PC-9 (cell line): Measurements from ENCODE around the gene OR2M4. TPM values are rescaled to one million over a fixed set of nuclear protein-coding genes. Genes with fewer than 3 reads are reported as not detected.

Experiments
- BruUV-seq: library from RNA; stranded (reverse); fragments of 400-500 nt; replicated peaks from 2 replicates; lab custom pipeline; 2021; lab: Mats Ljungman, UMichigan
- CTCF ChIA-PET: fragments of 300-600 bp; sonication (Branson Sonifier 250); formaldehyde crosslinking; loops from one replicate; lab custom pipeline; 2022; ENCODE audit warnings: antibody characterized with exemption; lab: Charles Lee
- POLR2A ChIA-PET: fragments of 300-600 bp; sonication (Branson Sonifier 250); formaldehyde crosslinking; loops from one replicate; lab custom pipeline; 2022; ENCODE audit warnings: antibody characterized with exemption; ENCODE audit not compliant: unreplicated experiment; lab: Charles Lee
- DNase-seq, 2 experiments: peaks; one replicate each; pipeline versions ENCODE4 v3.0.0 to v3.0.0-alpha.2; 2015 to 2022; ENCODE audit warnings: mixed read lengths in 1 of 2
- H2AFZ ChIP-seq: fragments of 200-600 bp; sonication (generic); 2 replicates; pipeline ENCODE4 v1.8.1; 2017; ENCODE audit warnings: antibody characterized with exemption
- H3F3A ChIP-seq: fragments of 200-600 bp; sonication (generic); 2 replicates; pipeline ENCODE4 v1.8.1; 2017; ENCODE audit warnings: antibody characterized with exemption, mild to moderate bottlenecking, low read depth; ENCODE audit not compliant: insufficient read depth
- H3K27ac ChIP-seq: fragments of 200-600 bp; sonication (generic); 2 replicates; pipeline ENCODE4 v1.6.1; 2016; ENCODE audit warnings: mixed run types
- H3K27me3 ChIP-seq: fragments of 200-600 bp; sonication (generic); 2 replicates; pipeline ENCODE4 v1.6.1; 2016; ENCODE audit warnings: low read depth, mixed run types; ENCODE audit not compliant: insufficient read depth
- H3K36me3 ChIP-seq: fragments of 200-600 bp; sonication (generic); 2 replicates; pipeline ENCODE4 v1.6.1; 2016; ENCODE audit warnings: low read depth, mixed run types
- H3K4me1 ChIP-seq: fragments of 200-600 bp; sonication (generic); replicated peaks from 2 replicates; pipeline ENCODE4 v1.6.1; 2016; ENCODE audit warnings: mixed run types; ENCODE audit not compliant: insufficient read depth
- H3K4me2 ChIP-seq: fragments of 200-600 bp; sonication (generic); 2 replicates; pipeline ENCODE4 v1.6.1; 2017; ENCODE audit warnings: mixed run types
- H3K4me3 ChIP-seq: fragments of 200-600 bp; sonication (generic); 2 replicates; pipeline ENCODE4 v1.6.1; 2016; ENCODE audit warnings: mixed run types
- H3K79me2 ChIP-seq: fragments of 200-600 bp; sonication (generic); 2 replicates; pipeline ENCODE4 v1.6.1; 2017; ENCODE audit warnings: low read depth, mixed run types
- H3K9me2 ChIP-seq: fragments of 200-600 bp; sonication (generic); 2 replicates; pipeline ENCODE4 v1.8.1; 2017; ENCODE audit warnings: mild to moderate bottlenecking; ENCODE audit not compliant: insufficient read depth
- H3K9me3 ChIP-seq: fragments of 200-600 bp; sonication (generic); 2 replicates; pipeline ENCODE4 v1.8.1; 2016; ENCODE audit warnings: low read depth; ENCODE audit not compliant: insufficient read depth
- H4K20me1 ChIP-seq: fragments of 200-600 bp; sonication (generic); 2 replicates; pipeline ENCODE4 v1.8.1; 2017; ENCODE audit not compliant: insufficient read depth
- CTCF ChIP-seq: fragments of 200-600 bp; sonication (generic); conservative IDR thresholded peaks from 2 replicates; pipeline ENCODE4 v1.6.1; 2017; ENCODE audit warnings: mixed run types, antibody characterized with exemption, mild to moderate bottlenecking, moderate library complexity
- EZH2 ChIP-seq: fragments of 200-600 bp; sonication (generic); IDR thresholded peaks from 2 replicates; pipeline ENCODE4 v1.8.0; 2017; ENCODE audit warnings: antibody characterized with exemption, low read depth
- intact Hi-C: fragments of 100-400 bp; cut with micrococcal nuclease; formaldehyde crosslinking; loops from one replicate; pipeline ENCODE4 v1.10.0; 2022; ENCODE audit not compliant: unreplicated experiment
- total RNA-seq: library from RNA; stranded (reverse); gene quantifications from 2 replicates; pipeline ENCODE4 v1.2.3, GENCODE V29; 2021

Gene OR2M4
- total RNA-seq, 1 experiment from 2014 or later = not detected

- TF ChIP-seq EZH2 (no peak), CTCF (no peak)
- CTCF ChIA-PET = no interaction called here
These were observed 42.2 kb upstream of the OR2M4 start for GRCh38 chr1:248189026-248189425.

DNA sequence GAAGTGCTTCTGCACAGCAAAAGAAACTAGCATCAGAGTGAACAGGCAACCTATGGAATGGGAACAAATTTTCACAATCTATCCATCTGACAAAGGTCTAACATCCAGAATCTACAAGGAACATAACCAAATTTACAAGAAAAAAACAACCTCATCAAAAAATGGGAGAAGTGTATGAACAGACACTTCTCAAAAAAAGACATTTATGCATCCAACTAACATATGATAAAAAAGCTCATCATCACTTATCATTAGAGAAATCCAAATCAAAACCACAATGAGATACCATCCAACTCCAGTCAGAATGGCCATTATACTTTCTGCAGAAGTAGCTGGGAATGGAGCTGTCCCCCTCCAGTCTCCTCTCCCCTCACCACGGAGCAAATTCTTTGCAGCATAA lies 37.1 kb upstream of the OR2M4 start:
- BruUV-seq = no TSS peak
- no peak overlapping the region for H2AFZ ChIP-seq
- no peaks in the 10 kb centered on the region for H3K79me2 ChIP-seq
- ChIA-PET POLR2A (no interaction called here), CTCF (no interaction called here)
- no peak for DNase-seq
- H4K20me1 ChIP-seq = no peaks in the 10 kb centered on the region
- H3K9me2 ChIP-seq = no peaks in the 10 kb centered on the region
- no peaks in the 10 kb centered on the region for H3K36me3 ChIP-seq
- no peak overlapping the region for H3K4me2 ChIP-seq
- no peak for TF ChIP-seq CTCF
- no peak for TF ChIP-seq EZH2
- no peaks in the 10 kb centered on the region for H3F3A ChIP-seq
- no peaks in the 10 kb centered on the region for H3K4me1 ChIP-seq
- no peaks in the 10 kb centered on the region for H3K9me3 ChIP-seq
- no peak overlapping the region for H3K4me3 ChIP-seq
- H3K27me3 ChIP-seq = no peaks in the 10 kb centered on the region
- no peak overlapping the region for H3K27ac ChIP-seq
- intact Hi-C loops = no loop called here

More at GRCh38 chr1:248189026-248189425, 42.2 kb upstream of the OR2M4 start:
- DNase-seq = no peak
- H3F3A ChIP-seq = no peaks in the 10 kb centered on the region
- no peaks in the 10 kb centered on the region for H4K20me1 ChIP-seq
- no peaks in the 10 kb centered on the region for H3K36me3 ChIP-seq
- H2AFZ ChIP-seq = no peak overlapping the region
- H3K4me1 ChIP-seq = no peaks in the 10 kb centered on the region
- H3K4me2 ChIP-seq = no peak overlapping the region
- no peaks in the 10 kb centered on the region for H3K9me3 ChIP-seq
- H3K79me2 ChIP-seq = no peaks in the 10 kb centered on the region
- intact Hi-C loops = no loop called here
- BruUV-seq = no TSS peak
- no peaks in the 10 kb centered on the region for H3K27me3 ChIP-seq
- POLR2A ChIA-PET = no interaction called here
- H3K4me3 ChIP-seq = no peak overlapping the region
- no peaks in the 10 kb centered on the region for H3K9me2 ChIP-seq
- no peak overlapping the region for H3K27ac ChIP-seq

DNA sequence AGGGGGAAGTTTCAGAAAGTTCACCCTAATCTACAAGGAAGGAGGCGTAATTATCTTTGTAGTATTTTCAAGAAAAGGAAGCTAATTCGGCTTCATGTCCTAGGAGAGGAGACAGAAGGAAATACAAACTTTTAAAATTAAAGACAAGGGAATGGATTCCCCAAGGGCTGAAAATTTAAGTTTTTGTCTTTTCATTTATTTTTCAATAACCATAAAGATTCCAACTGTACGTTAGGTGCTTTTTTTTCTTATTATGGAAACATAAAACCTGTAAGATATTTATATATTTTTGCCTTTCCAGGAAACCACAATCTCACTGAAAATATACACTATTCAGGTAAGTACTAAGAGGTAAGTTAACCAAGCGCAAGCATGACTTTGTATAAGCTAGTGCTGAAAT lies 34.3 kb upstream of the OR2M4 start, which contains the start of gene OR2M3:
OR2M3 (plus strand) TSS at position 301 of the 400 bp plus-strand sequence. CDS start 5,803 bp downstream, outside the sequence.
- no peak within 1 kb of the TSS for H3K27ac ChIP-seq
- H3K4me1 ChIP-seq = no peaks in the 10 kb centered on the region
- no peaks in the 10 kb centered on the region for H3K9me2 ChIP-seq
- H2AFZ ChIP-seq = no peak within 1 kb of the TSS
- H3K4me3 ChIP-seq = no peak within 1 kb of the TSS
- DNase-seq = no peak
- no peaks in the 10 kb centered on the region for H4K20me1 ChIP-seq
- no peaks in the 10 kb centered on the region for H3K79me2 ChIP-seq
- TF ChIP-seq EZH2 = no peak
- TF ChIP-seq CTCF = no peak
- POLR2A ChIA-PET = no interaction called here
- H3K4me2 ChIP-seq = no peak within 1 kb of the TSS
- intact Hi-C loops = no loop called here
- no TSS peak for BruUV-seq
- no peaks in the 10 kb centered on the region for H3K36me3 ChIP-seq
- H3F3A ChIP-seq = no peaks in the 10 kb centered on the region
- H3K9me3 ChIP-seq = no peaks in the 10 kb centered on the region
- CTCF ChIA-PET = no interaction called here
- no peaks in the 10 kb centered on the region for H3K27me3 ChIP-seq
